Diencephalon (tissue), 1 donor: ENCODE results near the gene VPS72. TPM values are rescaled to one million over a fixed set of nuclear protein-coding genes. Genes with fewer than 3 reads are reported as not detected.

ENCODE experiments used
- total RNA-seq: library from RNA; depleted of rRNA; stranded (reverse); fragments of >200 nt; gene quantifications from one replicate; pipeline ENCODE4 v1.2.3, GENCODE V29; 2014

Gene VPS72, protein sequence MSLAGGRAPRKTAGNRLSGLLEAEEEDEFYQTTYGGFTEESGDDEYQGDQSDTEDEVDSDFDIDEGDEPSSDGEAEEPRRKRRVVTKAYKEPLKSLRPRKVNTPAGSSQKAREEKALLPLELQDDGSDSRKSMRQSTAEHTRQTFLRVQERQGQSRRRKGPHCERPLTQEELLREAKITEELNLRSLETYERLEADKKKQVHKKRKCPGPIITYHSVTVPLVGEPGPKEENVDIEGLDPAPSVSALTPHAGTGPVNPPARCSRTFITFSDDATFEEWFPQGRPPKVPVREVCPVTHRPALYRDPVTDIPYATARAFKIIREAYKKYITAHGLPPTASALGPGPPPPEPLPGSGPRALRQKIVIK
- 68.5 TPM for total RNA-seq

GRCh38 chr1:151189637-151190445 lies at the start of gene VPS72:
Gene VPS72, minus strand, starts transcription at chr1:151190197. Its CDS starts 76 bp downstream, at chr1:151190121.

DNA sequence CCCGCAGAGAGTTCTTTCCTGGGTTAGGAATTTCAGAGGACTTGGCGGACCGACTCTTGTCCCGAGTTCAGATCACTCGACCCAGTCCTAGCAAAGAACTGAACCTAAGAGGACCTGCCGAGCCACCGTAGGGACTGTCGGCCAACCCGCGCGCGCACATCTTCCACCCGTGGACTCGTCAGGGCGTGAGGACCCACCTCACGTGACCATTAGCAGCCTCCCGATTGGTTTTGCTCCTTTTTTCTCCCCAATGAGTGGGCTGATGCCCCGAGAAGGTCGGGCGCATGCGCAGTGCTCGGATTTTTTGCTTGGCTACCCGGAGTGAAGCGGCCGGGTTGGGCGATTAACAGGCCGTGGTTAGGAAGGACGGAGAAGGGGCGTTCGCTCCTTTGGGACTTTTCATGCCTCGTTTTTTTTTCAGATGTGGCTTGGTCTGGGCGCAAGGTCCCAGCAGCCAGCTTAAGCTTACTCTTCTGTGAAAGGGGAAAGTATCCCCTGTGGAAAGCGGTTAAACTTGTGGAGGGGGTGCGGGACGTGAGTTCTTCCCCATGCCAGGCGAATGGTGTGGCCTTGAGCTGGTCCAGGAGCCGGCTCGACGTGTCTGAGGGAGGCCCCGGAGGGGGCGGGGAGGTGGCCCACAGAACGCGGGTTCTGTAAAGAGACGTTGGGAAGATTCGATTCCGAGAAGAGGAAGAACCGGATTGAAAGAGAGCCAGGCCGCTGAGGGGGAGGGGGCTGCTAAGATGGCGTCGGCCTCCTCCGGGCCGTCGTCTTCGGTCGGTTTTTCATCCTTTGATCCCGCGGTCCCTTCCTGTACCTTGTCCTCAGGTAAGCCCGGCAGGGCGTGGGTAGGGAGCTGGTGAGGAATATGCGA lies 8.5 kb upstream of the VPS72 start, which contains the start of gene PIP5K1A:
Gene PIP5K1A (plus strand): TSS at position 299 of the 874 bp plus-strand sequence. CDS start 445 bp downstream, at position 744.

GRCh38 chr1:151175863-151176262 lies 14.1 kb downstream of the VPS72 start, which contains the start of gene TMOD4:
Gene TMOD4, minus strand, starts transcription at chr1:151175981. Its CDS starts 1,106 bp downstream, at chr1:151174875.

DNA sequence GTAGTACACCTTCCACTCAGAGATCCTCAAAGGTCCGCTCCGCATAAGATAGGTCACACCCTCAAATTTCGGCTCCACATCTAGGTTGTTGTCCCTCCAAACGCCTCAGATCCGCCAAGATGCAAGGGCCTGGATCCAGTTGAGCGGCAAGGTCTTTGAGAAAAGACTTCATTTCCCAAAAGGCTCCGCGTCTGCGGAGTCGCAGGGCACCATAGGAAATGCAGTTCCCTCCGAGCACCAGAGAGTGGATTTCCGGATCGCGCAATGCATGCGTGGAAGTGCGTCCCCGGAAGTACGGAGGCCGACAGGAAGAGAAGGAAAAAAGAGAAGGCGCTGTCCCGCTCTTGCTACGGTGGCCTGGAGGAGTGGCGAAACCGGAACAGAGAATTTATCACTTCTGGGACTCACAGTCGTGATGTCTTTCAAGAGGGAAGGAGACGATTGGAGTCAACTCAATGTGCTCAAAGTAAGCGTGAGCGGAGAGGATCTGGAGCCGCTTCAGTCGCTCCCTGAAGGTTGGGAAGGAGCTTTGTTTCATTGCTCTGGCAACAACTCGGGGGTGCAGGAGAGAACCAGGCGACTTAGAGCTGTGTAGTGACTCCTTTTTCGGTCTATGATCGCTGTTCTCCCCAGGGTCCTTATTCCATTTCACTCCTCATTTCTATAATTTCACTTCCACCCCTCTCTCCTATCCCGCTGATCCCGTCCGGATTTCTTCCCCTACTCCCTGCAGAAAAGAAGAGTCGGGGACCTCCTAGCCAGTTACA lies 24.1 kb downstream of the VPS72 start, which contains the start of the genes LYSMD1 and SCNM1:
Gene LYSMD1 (minus strand): TSS at position 165 of the 767 bp plus-strand sequence. CDS start 644 bp downstream, outside the sequence.
Gene SCNM1 (plus strand): TSS at position 407 of the 767 bp plus-strand sequence. CDS start 9 bp downstream, at position 416.

GRCh38 chr1:151156515-151156819 lies 33.5 kb downstream of the VPS72 start, which contains the start of gene TNFAIP8L2:
Gene TNFAIP8L2, plus strand, starts transcription at chr1:151156649. Its CDS starts 2,049 bp downstream, at chr1:151158698.

DNA sequence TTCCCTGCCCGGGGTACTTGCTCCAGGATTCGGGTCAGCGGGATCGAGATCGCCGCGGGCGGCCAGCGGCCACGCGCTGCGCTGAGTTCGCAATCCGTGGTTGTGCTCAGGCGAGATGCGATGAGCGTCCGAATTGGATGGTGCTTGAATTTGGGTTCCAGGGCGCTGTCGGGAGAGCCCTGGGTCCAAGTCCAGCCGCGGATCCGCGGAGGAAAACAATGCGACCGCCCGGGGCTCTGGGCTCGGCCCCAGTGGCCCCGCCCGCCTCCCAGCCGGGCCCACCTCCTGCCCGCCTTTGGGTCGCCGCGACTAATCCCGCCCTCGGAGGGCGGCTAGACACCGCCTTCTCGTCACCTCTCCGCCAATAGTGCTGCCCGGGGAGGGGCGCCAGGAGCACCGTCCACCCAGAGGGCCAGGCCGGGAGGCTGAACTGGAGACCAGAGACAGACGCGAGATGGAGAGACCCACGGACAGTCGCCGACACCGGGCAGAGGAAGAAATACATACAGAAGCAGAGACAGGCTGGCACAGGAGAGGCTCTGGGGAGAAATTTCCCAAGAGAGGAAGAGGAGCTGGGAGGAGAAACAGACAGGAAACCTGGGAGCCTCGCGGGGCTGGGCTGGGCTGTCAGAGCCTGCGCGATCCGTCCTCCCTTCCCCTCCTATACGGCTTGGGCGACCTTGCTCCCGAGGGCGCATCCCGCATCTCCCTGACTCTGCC lies 43.4 kb downstream of the VPS72 start, which contains the start of gene SEMA6C:
Gene SEMA6C (minus strand): TSS at position 220 of the 720 bp plus-strand sequence. CDS start 4,010 bp downstream, outside the sequence.

Other genes with a start within 250 kb of the VPS72 start
- gene CERS2, start 215.4 kb downstream of the VPS72 start, total RNA-seq: 56.1 TPM
- gene ANXA9, start 207.9 kb downstream of the VPS72 start, total RNA-seq: not detected
- 18.2 TPM for gene MINDY1, start 183.3 kb downstream of the VPS72 start, total RNA-seq
- 25.8 TPM for gene PRUNE1, start 181.7 kb downstream of the VPS72 start, total RNA-seq
- gene BNIPL, start 153.6 kb downstream of the VPS72 start, total RNA-seq: 0.23 TPM
- 3.0 TPM for gene C1orf56, start 142.4 kb downstream of the VPS72 start, total RNA-seq
- gene CDC42SE1, start 130.6 kb downstream of the VPS72 start, total RNA-seq: 36.4 TPM
- gene MLLT11, start 129.8 kb downstream of the VPS72 start, total RNA-seq: 86.0 TPM
- 12.9 TPM for gene GABPB2, start 119.4 kb downstream of the VPS72 start, total RNA-seq
- 18.9 TPM for gene SEMA6C, start 43.6 kb downstream of the VPS72 start, total RNA-seq
- 2.3 TPM for gene TNFAIP8L2, start 33.5 kb downstream of the VPS72 start, total RNA-seq
- gene LYSMD1, start 24.3 kb downstream of the VPS72 start, total RNA-seq: 18.5 TPM
- gene SCNM1, start 24.1 kb downstream of the VPS72 start, total RNA-seq: 27.9 TPM
- gene TMOD4, start 14.2 kb downstream of the VPS72 start, total RNA-seq: not detected
- 58.6 TPM for gene PIP5K1A, start 8.4 kb upstream of the VPS72 start, total RNA-seq
- gene PSMD4, start 64.5 kb upstream of the VPS72 start, total RNA-seq: 113 TPM
- 9.7 TPM for gene ZNF687, start 92.1 kb upstream of the VPS72 start, total RNA-seq
- gene PI4KB, start 137.2 kb upstream of the VPS72 start, total RNA-seq: 35.3 TPM
- 32.8 TPM for gene RFX5, start 157.1 kb upstream of the VPS72 start, total RNA-seq
- 12.7 TPM for gene SELENBP1, start 182.5 kb upstream of the VPS72 start, total RNA-seq
- 312 TPM for gene PSMB4, start 209.4 kb upstream of the VPS72 start, total RNA-seq